ENCODE data around the gene EXOC3. TPM values are rescaled to one million over a fixed set of nuclear protein-coding genes. Genes with fewer than 3 reads are reported as not detected.
"Not testable (repeated sequence)": the region's sequence is repeated elsewhere in the genome, so short reads cannot be mapped to it uniquely, and the experiment has no call there.

The EXOC3 gene
- total RNA-seq, 1 donor: 31.8 TPM

GRCh38 chr5:402615-403359, 40.2 kb upstream of the EXOC3 start:
- Histone ChIP-seq H3K4me1 (ENCODE audit: insufficient read depth, low read length) (peaks cover 20% of the 10 kb centered on the region), H3K9me3 (ENCODE audit: low read depth, low read length) (no peaks in the 10 kb centered on the region), H3K27me3 (ENCODE audit: insufficient read depth, low read length) (no peaks in the 10 kb centered on the region), H3K4me3 (ENCODE audit: low read length) (no peak overlapping the region)

- Histone ChIP-seq H3K4me3 (ENCODE audit: low read length) (no peak overlapping the region), H3K4me1 (ENCODE audit: insufficient read depth, low read length) (peaks cover 20% of the 10 kb centered on the region), H3K9me3 (ENCODE audit: low read depth, low read length) (no peaks in the 10 kb centered on the region), H3K27me3 (ENCODE audit: insufficient read depth, low read length) (no peaks in the 10 kb centered on the region)
Observed at GRCh38 chr5:403995-404394, 39.0 kb upstream of the EXOC3 start.

DNA sequence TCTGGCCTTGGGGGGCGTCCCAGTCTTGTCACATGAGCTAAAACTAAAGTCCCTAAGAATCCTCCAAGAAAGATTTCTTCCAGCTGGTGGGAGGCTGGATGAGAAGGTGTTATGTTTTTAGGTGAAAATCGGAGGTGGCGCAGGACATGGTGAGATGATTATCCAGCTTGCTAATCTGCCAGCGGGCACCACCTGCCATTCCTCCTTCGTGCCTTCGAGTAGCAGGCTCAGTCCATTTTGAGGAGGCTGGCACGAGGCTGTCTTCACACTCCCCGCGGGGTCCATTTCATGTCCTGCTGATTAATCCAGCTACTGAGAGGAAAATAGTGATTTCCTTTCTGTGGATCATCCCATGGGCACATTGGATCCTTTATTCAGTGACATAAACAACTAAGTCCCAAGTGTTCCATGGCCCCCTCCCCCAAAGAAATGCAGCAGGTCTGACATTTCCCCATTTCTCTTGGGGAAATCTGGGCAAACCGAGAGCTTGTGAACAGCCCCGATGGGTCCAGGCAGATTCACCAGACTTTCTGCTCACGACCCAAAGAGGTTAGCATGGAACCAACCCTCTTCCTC, 38.2 kb upstream of the EXOC3 start:
- H3K4me3 ChIP-seq (ENCODE audit: low read length): no peak overlapping the region
- peaks cover 15% of the 10 kb centered on the region for H3K4me1 ChIP-seq (ENCODE audit: insufficient read depth, low read length)
- H3K27me3 ChIP-seq (ENCODE audit: insufficient read depth, low read length): no peaks in the 10 kb centered on the region
- H3K9me3 ChIP-seq (ENCODE audit: low read depth, low read length): no peaks in the 10 kb centered on the region

GRCh38 chr5:405421-405820, 37.6 kb upstream of the EXOC3 start:
- no peaks in the 10 kb centered on the region for H3K9me3 ChIP-seq (ENCODE audit: low read depth, low read length)
- H3K27me3 ChIP-seq (ENCODE audit: insufficient read depth, low read length): no peaks in the 10 kb centered on the region
- H3K4me1 ChIP-seq (ENCODE audit: insufficient read depth, low read length): peaks cover 8% of the 10 kb centered on the region
- H3K4me3 ChIP-seq (ENCODE audit: low read length): no peak overlapping the region

DNA sequence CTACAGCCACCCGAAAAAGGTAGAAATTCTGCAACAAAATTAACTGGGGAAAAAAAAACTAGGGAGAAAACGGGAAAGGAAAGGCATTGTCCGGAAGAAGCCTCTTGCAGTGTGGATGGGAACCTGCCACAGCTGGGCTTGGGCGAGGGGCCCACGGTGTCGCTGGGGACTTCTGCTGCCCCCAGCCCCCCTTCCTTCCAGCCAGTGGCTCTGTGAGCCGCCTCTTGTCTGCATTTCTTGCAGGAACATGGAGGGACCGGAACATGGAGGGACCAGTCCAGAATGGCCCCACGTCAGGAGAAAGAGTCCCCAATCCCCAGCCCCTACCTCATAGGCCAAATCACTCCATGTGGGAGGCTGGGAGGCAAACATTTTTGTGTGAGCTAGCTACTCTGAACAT, 36.9 kb upstream of the EXOC3 start:
- Histone ChIP-seq H3K9me3 (ENCODE audit: low read depth, low read length) (no peaks in the 10 kb centered on the region), H3K4me3 (ENCODE audit: low read length) (no peak overlapping the region)

DNA sequence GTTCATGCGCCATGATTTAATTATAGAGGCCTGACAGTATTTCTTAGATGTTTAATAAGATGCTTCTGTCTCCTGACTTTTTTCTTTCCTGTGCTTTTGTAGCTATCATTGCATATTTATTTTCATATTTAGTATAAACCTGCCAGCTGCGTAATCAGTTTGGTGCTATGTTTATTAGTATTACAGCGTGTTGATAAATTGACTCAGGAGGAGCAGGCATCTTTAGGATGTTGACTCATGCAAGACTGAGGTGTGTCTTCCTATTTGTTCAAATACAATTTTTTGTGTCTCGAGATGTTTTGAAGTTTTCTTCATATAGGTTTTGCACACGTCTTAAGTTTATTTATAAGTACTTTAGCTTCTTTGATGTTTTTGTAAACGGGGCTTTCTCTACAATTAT, 35.9 kb upstream of the EXOC3 start:
- Histone ChIP-seq H3K4me3 (ENCODE audit: low read length) (no peak overlapping the region), H3K27me3 (ENCODE audit: insufficient read depth, low read length) (no peaks in the 10 kb centered on the region), H3K4me1 (ENCODE audit: insufficient read depth, low read length) (peaks cover 8% of the 10 kb centered on the region), H3K9me3 (ENCODE audit: low read depth, low read length) (no peaks in the 10 kb centered on the region)

More for the DNA sequence above, 36.9 kb upstream of the EXOC3 start:
- Histone ChIP-seq H3K4me1 (ENCODE audit: insufficient read depth, low read length) (peaks cover 8% of the 10 kb centered on the region), H3K27me3 (ENCODE audit: insufficient read depth, low read length) (no peaks in the 10 kb centered on the region)

DNA sequence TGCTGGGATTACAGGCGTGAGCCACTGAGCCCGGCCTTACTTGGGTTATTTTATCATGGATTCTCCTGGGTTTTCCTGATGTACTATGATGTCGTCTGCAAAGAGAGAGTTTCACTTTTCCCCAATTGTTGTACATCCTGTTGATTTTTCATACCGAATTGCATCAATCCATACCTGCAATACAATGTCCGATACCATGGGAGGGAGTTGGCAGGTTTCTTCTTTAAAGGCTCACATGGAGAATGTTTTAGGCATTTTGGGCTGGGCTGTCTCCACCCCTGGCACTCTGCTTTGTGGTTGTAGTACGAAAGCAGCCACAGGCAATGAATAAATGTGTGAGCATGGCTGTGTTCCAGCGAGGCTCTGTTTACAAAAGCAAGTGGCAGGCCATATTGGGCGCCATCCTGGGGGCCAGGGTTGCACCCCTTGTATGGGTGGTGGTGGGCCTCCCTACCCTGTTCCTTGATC, 35.1 kb upstream of the EXOC3 start:
- Histone ChIP-seq H3K27me3 (ENCODE audit: insufficient read depth, low read length) (no peaks in the 10 kb centered on the region), H3K4me3 (ENCODE audit: low read length) (no peak overlapping the region), H3K4me1 (ENCODE audit: insufficient read depth, low read length) (peaks cover 4% of the 10 kb centered on the region), H3K9me3 (ENCODE audit: low read depth, low read length) (no peaks in the 10 kb centered on the region)

DNA sequence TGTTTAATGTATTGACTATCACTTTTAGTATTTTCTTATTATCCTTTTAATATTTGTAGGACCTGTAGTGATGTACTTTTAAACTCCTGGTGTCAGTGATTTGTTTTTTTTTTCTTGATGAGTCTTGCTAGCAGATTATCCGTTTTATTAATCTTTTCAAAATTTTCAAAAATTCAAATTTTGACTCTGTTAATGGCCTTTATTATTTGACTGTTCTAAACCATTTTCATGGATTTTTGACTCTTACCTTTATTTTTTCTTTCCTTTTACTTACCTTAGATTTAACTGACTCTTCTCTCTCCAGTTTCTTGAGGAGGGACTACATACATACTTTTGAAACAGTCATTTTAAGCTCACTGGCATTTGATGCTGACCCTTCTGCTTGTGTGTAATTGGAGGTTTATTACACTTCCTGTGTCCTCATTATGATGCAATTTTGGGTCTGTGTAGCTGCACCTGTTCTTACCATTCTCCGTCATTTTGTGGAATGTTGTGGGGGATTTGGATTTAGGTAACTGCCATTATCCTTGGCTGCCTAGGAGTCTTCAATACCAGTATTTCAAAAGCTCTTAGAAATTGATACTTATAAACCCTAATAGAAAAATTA, 32.0 kb upstream of the EXOC3 start:
- no peaks in the 10 kb centered on the region for H3K4me1 ChIP-seq (ENCODE audit: insufficient read depth, low read length)
- H3K9me3 ChIP-seq (ENCODE audit: low read depth, low read length): no peaks in the 10 kb centered on the region
- H3K27me3 ChIP-seq (ENCODE audit: insufficient read depth, low read length): no peaks in the 10 kb centered on the region
- no peak overlapping the region for H3K4me3 ChIP-seq (ENCODE audit: low read length)

DNA sequence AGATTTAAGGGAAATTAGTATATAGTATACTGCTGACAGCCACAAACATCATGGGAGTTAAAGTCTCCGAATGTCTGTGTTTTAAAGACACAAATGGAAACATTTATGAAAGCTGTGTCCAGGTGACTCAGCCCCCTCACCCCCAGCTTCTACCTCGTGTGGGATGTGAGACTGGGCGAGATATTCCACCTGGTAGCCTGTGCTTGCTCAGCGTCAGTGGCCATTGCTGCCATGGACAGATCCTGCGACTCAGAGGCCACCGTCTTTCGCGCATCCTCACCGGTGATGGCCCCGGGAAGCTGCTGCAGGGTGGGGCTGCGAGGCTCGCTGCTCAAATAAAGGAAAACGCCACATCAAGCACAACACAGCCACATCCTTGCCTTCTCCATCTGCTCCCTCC, 31.2 kb upstream of the EXOC3 start:
- H3K27me3 ChIP-seq (ENCODE audit: insufficient read depth, low read length): no peaks in the 10 kb centered on the region
- H3K4me1 ChIP-seq (ENCODE audit: insufficient read depth, low read length): no peaks in the 10 kb centered on the region
- H3K9me3 ChIP-seq (ENCODE audit: low read depth, low read length): no peaks in the 10 kb centered on the region
- no peak overlapping the region for H3K4me3 ChIP-seq (ENCODE audit: low read length)

- not testable (repeated sequence) for H3K9me3 ChIP-seq (ENCODE audit: low read depth, low read length); H3K27me3 ChIP-seq (ENCODE audit: insufficient read depth, low read length); H3K4me1 ChIP-seq (ENCODE audit: insufficient read depth, low read length); H3K4me3 ChIP-seq (ENCODE audit: low read length)
Observed at GRCh38 chr5:414991-415927, 27.7 kb upstream of the EXOC3 start.

DNA sequence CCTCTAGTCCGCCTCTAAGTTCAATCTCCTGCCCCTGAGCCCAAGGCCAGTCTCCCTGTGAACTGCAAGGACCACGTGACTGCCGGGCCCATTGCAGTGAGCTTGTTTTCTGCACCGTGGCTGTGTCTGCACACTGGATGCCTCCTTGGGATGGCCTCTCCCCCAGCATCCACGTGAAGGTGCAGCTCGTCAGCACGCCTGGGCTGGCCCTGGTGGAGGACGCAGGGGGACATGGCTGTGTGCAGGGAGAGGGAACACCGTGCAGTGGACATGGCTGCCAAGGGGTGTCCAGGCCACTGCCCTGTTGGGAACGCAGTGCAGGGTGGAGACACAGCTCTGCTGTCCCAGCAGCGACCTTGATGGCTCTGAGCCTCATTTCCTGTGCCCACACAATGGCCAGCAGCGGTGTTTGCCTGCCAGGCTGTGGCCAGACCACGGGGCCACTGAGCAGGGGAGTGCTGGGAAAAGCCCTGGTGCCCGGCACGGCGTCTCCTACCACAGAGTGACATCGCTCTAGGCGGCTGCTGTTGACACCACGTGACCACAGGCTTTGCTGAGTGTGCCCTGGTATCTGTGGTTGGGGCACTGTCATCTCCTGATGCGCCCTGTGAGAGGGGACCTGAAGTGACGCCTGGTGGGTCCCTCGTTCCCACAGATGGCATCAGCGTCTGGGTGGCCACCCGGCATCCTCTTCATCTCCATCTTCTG, 26.9 kb upstream of the EXOC3 start:
- Histone ChIP-seq H3K4me3 (ENCODE audit: low read length) (no peak overlapping the region), H3K4me1 (ENCODE audit: insufficient read depth, low read length) (no peaks in the 10 kb centered on the region), H3K27me3 (ENCODE audit: insufficient read depth, low read length) (no peaks in the 10 kb centered on the region), H3K9me3 (ENCODE audit: low read depth, low read length) (no peaks in the 10 kb centered on the region)

DNA sequence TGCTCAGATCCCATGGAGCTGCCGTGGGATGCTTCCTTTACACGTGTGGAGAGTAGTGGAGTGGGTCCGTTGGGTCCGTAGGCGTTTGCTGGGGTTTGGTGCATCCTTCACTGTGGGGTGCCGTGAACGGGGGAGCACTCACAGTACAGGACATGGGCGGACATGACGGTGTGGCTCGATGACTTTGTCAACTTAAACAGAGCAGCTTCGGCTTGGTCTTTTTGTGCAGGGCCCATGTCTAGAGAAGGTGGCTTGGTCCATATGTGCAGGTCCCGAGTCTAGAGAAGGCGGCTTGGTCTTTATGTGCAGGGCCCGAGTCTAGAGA, 26.4 kb upstream of the EXOC3 start:
- no peaks in the 10 kb centered on the region for H3K4me1 ChIP-seq (ENCODE audit: insufficient read depth, low read length)
- H3K9me3 ChIP-seq (ENCODE audit: low read depth, low read length): no peaks in the 10 kb centered on the region
- H3K27me3 ChIP-seq (ENCODE audit: insufficient read depth, low read length): no peaks in the 10 kb centered on the region
- H3K4me3 ChIP-seq (ENCODE audit: low read length): no peak overlapping the region

GRCh38 chr5:417301-418161, 25.4 kb upstream of the EXOC3 start:
- no peaks in the 10 kb centered on the region for H3K27me3 ChIP-seq (ENCODE audit: insufficient read depth, low read length)
- H3K4me3 ChIP-seq (ENCODE audit: low read length): no peak overlapping the region
- H3K9me3 ChIP-seq (ENCODE audit: low read depth, low read length): no peaks in the 10 kb centered on the region
- H3K4me1 ChIP-seq (ENCODE audit: insufficient read depth, low read length): no peaks in the 10 kb centered on the region

Measured in mononuclear cell (primary cell).